ENCODE measurements around the gene STK32C.

STK32C gene

DNA sequence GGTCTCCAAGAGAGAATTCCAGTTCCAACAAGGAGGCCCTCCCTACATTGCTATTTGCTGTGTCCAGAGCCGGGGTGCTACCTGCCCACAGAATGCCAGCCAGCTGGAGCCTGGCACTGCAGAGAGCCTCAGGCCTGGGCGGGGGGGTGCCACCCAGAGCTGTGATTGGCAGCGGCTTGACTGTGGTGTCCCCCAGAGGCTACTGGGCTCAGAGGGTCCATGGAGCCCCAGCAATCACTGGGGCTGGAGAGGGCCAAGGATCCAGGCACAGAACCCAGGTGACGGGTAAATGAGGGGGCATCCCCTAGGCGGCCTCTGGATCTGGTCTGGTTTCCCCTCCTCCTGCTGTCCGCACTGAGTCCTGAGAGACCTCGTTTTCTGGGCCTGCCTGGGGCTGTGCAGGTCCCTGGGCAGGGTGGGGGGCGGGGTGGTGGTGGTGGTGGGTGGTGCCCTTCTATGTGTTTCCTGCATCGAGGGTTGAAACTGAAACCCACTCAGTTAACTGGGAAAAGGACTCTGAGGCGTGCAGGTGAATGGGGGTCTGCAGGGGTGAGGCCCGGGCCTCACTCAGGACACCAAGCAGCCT is 108.4 kb downstream of the STK32C start:
- TF ChIP-seq SIN3A (IDR thresholded peaks at IDR 0.05; ENCODE audit: borderline replicate concordance, insufficient read depth, low read length) = no peak
- no peak for TF ChIP-seq FOXP2 (optimal IDR thresholded peaks at IDR 0.05; ENCODE audit: borderline replicate concordance, extremely low read depth, extremely low read length, insufficient read depth)
- no peak for TF ChIP-seq TAF1 (IDR thresholded peaks at IDR 0.05; ENCODE audit: borderline replicate concordance, insufficient read depth, low read length)
- TF ChIP-seq POLR2AphosphoS5 (IDR thresholded peaks at IDR 0.05; ENCODE audit: low read depth, low read length) = no peak
- TF ChIP-seq REST (IDR thresholded peaks at IDR 0.05; ENCODE audit: insufficient read depth in 1 of 2, low read depth in 2 of 2, low read length in 2 of 2) = no peak

DNA sequence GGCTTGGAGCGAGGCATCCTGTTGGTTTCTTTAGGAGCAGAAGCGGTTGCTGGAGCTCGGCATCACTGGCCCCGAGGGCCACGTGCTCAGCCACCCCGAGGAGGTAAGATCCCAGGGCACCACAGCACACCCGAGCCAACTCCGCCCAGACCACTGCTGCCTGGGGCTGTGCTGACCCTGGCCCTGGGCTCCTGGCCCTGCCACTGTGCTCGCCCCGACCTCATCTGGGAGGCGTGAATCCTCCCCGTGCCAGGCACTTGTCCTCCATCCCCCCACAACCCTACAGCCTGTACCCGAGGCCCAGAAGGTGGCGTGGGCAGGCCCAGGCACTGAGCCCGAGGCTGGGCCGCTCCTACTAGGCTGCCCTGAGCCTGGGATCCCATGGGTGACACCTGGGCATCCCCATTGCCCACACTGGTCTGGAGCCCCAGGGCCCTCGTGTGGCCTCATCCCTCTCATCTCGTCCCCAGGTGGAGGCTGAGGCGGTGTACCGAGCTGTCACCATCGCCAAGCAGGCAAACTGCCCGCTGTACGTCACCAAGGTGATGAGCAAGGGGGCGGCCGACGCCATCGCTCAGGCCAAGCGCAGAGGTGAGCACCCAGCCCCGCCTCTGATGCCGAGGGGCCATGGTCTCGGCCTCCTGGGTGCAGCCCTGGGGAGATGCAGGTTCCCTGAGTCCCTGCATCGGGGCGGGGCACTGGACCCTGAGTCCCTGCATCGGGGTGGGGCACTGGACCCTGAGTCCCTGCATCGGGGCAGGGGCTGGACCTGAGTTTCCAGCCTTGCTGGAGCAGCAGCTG is 109.2 kb downstream of the STK32C start:
- no peak for TF ChIP-seq REST (IDR thresholded peaks at IDR 0.05; ENCODE audit: insufficient read depth in 1 of 2, low read depth in 2 of 2, low read length in 2 of 2)

GRCh38 chr10:132198068-132198370 is 109.7 kb downstream of the STK32C start:
- no peak for TF ChIP-seq TAF1 (IDR thresholded peaks at IDR 0.05; ENCODE audit: borderline replicate concordance, insufficient read depth, low read length)
- no peak for TF ChIP-seq POLR2AphosphoS5 (IDR thresholded peaks at IDR 0.05; ENCODE audit: low read depth, low read length)
- no peak for TF ChIP-seq FOXP2 (optimal IDR thresholded peaks at IDR 0.05; ENCODE audit: borderline replicate concordance, extremely low read depth, extremely low read length, insufficient read depth)
- no peak for TF ChIP-seq SIN3A (IDR thresholded peaks at IDR 0.05; ENCODE audit: borderline replicate concordance, insufficient read depth, low read length)
- no peak for TF ChIP-seq REST (IDR thresholded peaks at IDR 0.05; ENCODE audit: insufficient read depth in 1 of 2, low read depth in 2 of 2, low read length in 2 of 2)

- TF ChIP-seq REST (IDR thresholded peaks at IDR 0.05; ENCODE audit: insufficient read depth in 1 of 2, low read depth in 2 of 2, low read length in 2 of 2) (no peak), POLR2AphosphoS5 (IDR thresholded peaks at IDR 0.05; ENCODE audit: low read depth, low read length) (no peak), TAF1 (IDR thresholded peaks at IDR 0.05; ENCODE audit: borderline replicate concordance, insufficient read depth, low read length) (no peak), FOXP2 (optimal IDR thresholded peaks at IDR 0.05; ENCODE audit: borderline replicate concordance, extremely low read depth, extremely low read length, insufficient read depth) (no peak), SIN3A (IDR thresholded peaks at IDR 0.05; ENCODE audit: borderline replicate concordance, insufficient read depth, low read length) (no peak)
Measured at GRCh38 chr10:132197271-132198067, 110.3 kb downstream of the STK32C start.

Measured in PFSK-1 (cell line).